GM06990 (cell line): Measurements from ENCODE around the gene CRLF1.

Experiments
- DNase-seq: peaks from one replicate; pipeline ENCODE4 v3.0.0-alpha.2; 2011; ENCODE audit not compliant: insufficient read length; ENCODE audit errors: extremely low read depth
- H3K27me3 ChIP-seq: replicated peaks from 2 replicates; pipeline ENCODE4 v1.6.0; 2011; ENCODE audit warnings: low read length; ENCODE audit not compliant: control insufficient read depth, insufficient read depth
- H3K36me3 ChIP-seq: 2 replicates; pipeline ENCODE4 v1.5.1; 2011; ENCODE audit warnings: low read length; ENCODE audit not compliant: control insufficient read depth, insufficient read depth
- H3K4me3 ChIP-seq: replicated peaks from 2 replicates; pipeline ENCODE4 v1.5.1; 2011; ENCODE audit warnings: low read depth, mild to moderate bottlenecking, control low read depth, low read length
- CTCF ChIP-seq: IDR thresholded peaks from 2 replicates; pipeline ENCODE4 v1.5.1; 2011; ENCODE audit warnings: low read length, control low read depth, mild to moderate bottlenecking, inconsistent platforms; ENCODE audit not compliant: insufficient read depth, poor library complexity, severe bottlenecking

Gene CRLF1

DNA sequence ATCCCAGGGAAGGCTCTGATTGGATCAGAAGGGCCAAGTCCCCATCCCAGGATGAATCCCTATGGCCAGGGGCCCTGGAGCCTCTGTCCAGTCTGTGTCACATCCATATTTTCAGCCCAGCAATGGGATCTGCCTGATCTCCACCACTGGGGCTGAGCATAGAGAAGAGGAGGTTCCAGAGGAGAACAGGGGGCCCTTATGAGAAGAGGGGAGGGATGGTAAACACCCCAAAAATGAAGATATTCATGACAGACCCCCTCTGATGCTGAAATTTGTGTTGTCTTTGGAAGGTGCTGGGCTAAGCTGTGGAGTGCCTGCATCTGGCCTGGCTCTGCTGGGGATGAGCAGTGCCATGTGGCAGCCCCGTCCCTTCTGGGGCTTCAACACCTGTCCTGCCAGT is 44.7 kb upstream of the CRLF1 start:
- Histone ChIP-seq H3K36me3 (peaks cover 2% of the 10 kb centered on the region), H3K4me3 (no peak overlapping the region), H3K27me3 (no peaks in the 10 kb centered on the region)
- TF ChIP-seq CTCF = no peak
- no peak for DNase-seq

GRCh38 chr19:18650468-18651041 is 44.0 kb upstream of the CRLF1 start:
- no peak for DNase-seq
- no peak for TF ChIP-seq CTCF
- peaks cover 2% of the 10 kb centered on the region for H3K36me3 ChIP-seq
- no peak overlapping the region for H3K4me3 ChIP-seq
- no peaks in the 10 kb centered on the region for H3K27me3 ChIP-seq

- H3K36me3 ChIP-seq = peaks cover 2% of the 10 kb centered on the region
- no peak for DNase-seq
- H3K27me3 ChIP-seq = no peaks in the 10 kb centered on the region
- H3K4me3 ChIP-seq = no peak overlapping the region
- TF ChIP-seq CTCF = no peak
These were observed 43.4 kb upstream of the CRLF1 start for GRCh38 chr19:18650021-18650390.

DNA sequence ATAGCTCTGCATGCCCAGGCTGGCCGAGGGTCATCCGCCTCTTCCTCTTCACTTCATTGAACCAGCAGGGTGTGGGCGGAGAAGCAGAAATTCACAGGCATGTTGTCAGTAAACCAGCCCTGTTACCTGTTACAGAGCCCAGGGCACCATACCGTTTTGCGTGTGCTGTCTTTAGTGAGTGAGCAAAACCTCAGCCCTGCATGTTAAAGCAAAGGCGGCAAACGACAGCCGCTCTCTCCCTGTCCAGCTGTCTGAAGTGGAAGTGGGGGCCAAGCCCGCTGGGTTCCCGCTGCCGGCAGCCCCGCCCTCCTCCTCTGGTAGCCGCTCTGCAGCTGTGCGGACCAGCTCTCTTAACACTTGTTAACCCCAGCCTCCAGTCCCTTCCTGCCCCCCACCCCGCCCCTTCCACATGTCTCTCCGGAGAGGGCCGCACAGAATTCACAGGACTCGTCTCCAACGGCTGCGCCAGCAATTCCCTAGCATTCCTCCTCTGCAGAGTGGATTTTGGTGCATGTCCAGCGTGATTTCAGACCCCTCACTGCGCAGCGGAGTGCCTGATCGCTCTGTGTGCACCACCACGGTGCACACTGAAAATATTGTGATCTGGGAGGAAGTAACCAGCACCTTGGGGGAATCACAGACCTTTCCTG is 42.9 kb upstream of the CRLF1 start:
- no peak overlapping the region for H3K4me3 ChIP-seq
- H3K36me3 ChIP-seq = peaks cover 2% of the 10 kb centered on the region
- TF ChIP-seq CTCF = no peak
- no peak for DNase-seq
- no peaks in the 10 kb centered on the region for H3K27me3 ChIP-seq

DNA sequence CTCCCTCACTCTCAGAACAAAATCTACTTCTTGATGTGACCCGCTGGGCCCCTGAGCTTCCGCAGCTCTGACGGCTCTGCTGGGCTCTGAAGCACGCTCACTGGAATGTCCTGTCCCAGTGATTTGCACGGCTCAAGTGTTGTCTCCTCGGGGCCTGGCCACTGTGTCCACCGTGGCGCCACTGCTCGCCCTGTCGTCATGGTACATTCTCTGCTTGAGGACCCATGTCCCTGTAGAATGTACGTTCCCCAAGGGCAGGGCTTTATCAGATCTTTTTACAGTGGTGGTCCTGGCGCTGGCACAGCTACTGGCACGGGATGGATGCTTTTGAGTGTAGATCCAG is 42.3 kb upstream of the CRLF1 start:
- Histone ChIP-seq H3K27me3 (no peaks in the 10 kb centered on the region), H3K4me3 (no peak overlapping the region), H3K36me3 (peaks cover 2% of the 10 kb centered on the region)
- no peak for TF ChIP-seq CTCF
- DNase-seq = no peak

DNA sequence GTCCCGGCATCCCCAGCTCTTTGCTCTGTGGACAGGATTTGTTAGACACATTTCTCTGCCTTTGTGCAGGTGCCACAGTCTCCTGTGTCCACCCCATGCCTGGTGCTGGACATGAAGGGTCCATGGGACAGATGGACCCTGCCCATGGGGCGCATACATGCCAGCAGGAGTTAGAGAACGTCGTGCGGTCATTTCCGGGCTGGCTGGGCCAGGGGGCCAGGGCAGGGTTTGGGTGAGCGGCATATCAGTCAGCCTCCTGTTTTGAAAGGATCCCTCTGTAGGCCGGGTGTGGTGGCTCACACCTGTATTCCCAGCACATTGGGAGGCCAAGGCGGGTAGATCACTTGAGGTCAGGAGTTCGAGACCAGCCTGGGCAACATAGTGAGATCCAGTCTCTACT is 41.2 kb upstream of the CRLF1 start:
- Histone ChIP-seq H3K36me3 (peaks cover 2% of the 10 kb centered on the region), H3K4me3 (no peak overlapping the region), H3K27me3 (no peaks in the 10 kb centered on the region)
- TF ChIP-seq CTCF = no peak
- DNase-seq = no peak
